GM19324 (cell line): ENCODE results near the gene ST7.

ENCODE experiments used
- ATAC-seq: cut with Tn5 transposase; IDR thresholded peaks from one replicate; pipeline ENCODE4 v1.9.1; 2021; ENCODE audit warnings: mild to moderate bottlenecking, moderate library complexity; ENCODE audit not compliant: unreplicated experiment, low FRiP score

Gene ST7

GRCh38 chr7:117176206-117176605 is 222.9 kb downstream of the ST7 start:
- ATAC-seq, result no peak

GRCh38 chr7:117178600-117178999 is 225.3 kb downstream of the ST7 start:
- ATAC-seq, result no peak

DNA sequence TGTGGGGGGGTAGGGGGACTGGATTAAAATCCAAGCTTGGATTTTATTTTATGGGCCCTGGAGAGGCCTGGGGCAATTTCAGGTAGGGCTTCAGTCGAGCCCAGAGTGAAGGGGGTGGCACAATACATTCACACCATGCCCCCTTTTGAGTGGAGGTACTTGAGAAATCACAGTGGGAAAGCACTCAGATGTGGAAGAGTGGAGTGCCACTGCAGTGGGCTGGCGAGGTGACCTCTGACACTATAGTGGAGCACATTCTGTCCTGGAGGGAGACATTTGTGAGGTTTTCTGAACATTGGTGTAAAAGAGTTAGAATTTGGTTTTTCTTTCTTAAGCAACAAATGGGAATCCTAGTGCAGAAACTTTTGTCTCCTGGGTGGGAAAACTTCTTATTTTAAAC is 226.4 kb downstream of the ST7 start:
- ATAC-seq, result no peak

DNA sequence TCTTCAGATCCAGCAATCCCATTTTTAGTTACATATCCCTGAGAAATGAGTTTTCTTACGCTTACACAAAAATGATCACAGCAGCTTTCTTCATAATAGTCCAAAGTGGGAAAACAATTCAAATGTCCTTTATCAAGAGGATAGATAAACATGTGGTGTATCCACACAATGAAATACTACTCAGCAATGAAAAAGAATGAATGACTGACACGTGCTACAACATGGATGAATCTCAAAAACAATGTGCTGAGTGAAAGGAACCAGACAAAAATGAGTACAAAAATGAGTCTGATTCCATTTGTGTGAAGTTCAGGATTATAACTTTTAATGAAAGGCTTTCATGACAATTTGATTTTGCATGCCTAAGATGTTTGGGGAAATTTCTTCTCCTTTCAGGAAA is 230.4 kb downstream of the ST7 start:
- no peak for ATAC-seq

- ATAC-seq, result no peak
Measured at GRCh38 chr7:117184367-117184766, 231.1 kb downstream of the ST7 start.

GRCh38 chr7:117185124-117185523 is 231.8 kb downstream of the ST7 start:
- no peak for ATAC-seq

DNA sequence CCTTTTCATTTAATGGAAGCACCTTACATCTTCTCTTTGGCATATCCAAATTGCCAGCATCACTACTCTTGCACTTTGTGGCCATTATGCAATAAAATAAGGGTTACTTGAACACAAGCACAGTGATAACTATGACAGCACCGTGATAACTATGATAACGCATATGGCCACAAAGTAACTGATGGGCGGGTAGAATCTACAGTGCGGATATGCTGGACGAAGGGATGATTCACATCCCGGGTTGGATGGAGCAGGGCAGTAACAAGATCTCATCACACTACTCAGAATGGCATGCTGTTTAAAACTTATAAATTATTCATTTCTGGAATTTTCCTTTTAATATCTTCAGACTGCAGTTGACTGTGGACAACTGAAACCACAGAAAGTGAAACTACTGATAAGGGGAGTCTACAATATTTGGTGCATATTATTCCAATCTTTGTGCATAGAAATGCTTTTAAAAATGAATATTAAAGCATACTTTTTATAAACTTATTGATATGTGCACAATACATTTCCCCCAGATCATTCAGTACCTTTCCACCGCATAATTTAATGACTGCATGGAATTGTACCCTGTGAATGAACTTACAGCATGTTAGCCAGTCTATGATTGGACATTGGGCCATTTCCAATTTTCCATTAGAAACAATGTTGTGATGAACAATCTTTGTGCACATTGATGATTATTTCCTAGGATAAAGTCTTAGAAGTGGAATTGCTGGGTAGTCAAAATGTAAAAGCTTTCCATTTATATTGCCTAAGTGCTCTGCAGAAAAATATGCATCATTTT is 233.1 kb downstream of the ST7 start:
- no peak for ATAC-seq

GRCh38 chr7:117188376-117188775 is 235.1 kb downstream of the ST7 start:
- ATAC-seq, result no peak

GRCh38 chr7:117188949-117189592 is 235.8 kb downstream of the ST7 start:
- ATAC-seq, result no peak

- ATAC-seq, result no peak
Measured at GRCh38 chr7:117190104-117190503, 236.8 kb downstream of the ST7 start.

DNA sequence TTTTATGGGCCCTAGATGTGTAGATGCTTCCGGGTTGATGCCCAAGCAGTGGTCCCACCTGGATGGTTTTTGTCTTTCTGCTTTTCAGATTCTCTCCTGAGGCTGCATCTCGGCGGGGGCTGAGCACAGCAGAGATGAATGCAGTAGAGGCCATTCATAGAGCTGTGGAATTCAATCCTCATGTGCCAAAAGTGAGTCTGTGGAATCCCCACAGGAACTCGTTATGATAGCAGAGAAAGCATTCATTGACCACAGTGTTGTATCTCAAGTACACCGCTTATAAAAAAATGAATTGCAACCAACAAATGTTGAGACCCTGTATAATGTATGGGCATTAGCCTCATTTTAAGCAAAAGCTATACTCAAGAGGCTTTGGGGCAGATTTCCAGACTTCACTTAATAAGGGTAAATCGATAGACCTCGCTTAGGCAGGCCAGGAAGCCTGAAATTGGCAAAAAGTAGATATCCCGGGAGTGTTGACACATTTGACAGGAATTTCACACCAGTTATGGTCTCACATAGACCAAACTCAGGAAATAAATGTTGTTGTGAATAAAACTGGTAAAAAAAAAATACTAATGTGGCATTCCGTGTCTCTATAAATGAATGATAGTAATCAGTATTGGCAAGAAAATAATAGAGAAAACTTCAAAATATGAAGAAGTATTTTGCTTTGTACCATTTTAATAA is 237.6 kb downstream of the ST7 start:
- no peak for ATAC-seq

DNA sequence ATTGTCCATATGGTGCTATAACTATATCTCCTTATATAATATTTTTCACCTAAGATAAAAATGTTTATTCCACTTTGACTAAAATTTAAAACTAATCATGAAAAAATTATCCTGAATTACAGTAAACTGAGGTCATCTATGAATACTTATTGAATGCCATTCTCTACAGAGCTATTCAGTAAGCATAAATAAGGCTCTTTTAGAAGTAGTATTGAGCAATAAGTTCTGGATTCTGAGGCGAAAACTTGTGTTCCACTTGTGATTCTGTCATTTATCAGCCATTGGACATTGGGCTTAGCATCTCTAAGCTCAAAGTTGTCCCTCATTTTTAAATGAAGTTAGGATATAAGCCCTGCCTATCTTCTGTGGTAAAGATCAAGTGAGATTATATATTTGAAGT is 238.8 kb downstream of the ST7 start:
- ATAC-seq, result no peak

- ATAC-seq, result no peak
Measured at GRCh38 chr7:117193564-117193963, 240.3 kb downstream of the ST7 start.

- no peak for ATAC-seq
Measured at GRCh38 chr7:117194445-117194844, 241.1 kb downstream of the ST7 start.

DNA sequence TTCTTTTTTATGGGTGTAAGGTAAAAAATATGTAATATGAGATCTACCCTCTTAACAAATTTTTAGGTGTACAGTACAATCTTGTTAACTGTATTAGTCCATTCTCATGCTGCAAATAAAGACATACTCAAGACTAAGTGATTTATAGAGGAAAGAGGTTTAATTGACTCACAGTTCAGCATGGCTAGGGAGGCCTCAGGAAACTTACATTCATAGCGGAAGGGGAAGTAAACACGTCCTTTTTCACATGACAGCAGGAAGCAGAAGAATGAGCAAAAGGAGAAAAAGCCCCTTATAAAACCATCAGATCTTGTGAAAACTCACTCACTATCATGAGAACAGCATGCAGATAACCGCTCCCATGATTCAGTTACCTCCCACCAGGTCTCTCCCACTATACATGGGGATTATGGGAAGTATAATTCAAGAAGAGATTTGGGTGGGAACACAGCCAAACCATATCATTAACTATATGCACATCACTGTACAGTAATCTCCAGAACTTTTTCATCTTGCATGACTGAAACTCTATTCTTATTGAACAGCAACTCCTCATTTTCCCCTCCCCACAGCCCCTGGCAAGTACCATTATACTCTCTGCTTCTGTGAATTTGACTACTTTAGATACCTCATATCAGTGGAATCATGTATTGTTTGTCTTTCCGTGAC is 242.2 kb downstream of the ST7 start:
- ATAC-seq, result no peak

GRCh38 chr7:117200132-117200531 is 246.8 kb downstream of the ST7 start:
- no peak for ATAC-seq

DNA sequence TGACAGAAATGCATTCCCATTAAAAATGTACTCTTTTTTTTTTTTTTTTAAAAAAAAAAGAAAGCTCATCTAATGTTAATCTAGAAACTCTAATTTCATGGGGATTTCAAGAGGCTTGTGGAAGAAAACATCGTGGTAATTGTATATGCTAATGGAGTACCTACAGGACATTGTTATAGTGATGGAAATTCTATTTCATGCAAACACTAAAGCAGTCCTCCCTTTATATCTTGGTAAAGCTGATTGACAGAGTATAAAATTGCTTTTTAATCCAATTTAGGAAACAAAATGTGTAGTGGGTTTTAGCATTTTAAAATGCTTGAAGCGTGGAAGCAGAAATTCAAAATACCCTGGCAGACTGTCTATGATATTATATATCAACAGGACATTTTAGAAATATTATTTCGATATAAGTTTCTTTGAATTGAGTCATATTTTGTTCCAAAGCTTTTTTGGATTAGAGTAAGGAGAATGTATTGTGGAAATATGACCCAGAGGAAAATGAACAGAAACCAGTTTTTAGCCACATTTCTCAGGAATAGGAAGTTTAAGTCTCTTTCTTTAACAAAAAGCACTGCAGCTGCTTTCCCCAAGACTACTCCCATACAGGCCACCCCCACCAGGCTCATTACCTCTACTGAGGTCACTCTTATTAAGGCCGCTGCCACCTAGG is 247.6 kb downstream of the ST7 start:
- ATAC-seq, result no peak

DNA sequence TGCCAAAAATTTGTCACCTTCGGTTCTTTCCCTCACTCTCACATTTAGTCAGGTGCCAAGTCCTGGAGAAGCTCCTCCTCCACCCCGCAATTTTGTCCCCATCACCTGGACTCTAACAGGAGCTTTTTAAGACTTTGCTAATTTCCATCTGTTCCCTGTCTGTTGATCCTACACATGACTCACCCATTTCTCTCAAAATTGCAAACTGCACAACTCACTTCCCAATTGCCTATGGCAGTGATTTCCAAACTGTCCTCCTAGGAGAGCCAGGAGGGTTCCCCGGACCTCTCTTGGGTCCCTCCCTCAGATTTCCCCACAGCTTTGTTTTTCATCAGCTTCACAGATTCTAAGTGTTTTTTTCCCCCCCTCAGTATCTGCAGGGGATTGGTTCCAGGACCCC is 249.2 kb downstream of the ST7 start:
- no peak for ATAC-seq

DNA sequence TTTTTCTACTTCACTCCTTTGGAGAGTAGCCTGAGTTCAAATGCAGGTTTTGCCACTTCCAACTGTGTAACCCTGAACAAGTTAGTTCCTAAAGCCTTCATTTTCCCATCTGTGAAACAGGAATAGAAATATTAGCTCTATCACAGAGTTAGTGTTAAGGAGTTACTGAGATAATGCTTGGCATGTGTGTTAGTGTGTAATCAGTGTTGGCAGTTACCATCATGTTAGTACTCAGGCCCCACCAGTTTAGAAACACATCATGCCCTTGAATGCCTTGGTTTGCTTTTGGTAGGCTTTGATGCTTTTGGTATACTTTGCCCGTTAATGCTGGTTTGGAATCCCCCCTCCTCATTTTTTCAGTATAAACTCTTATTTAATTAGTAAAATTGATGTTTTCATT is 249.9 kb downstream of the ST7 start:
- no peak for ATAC-seq

DNA sequence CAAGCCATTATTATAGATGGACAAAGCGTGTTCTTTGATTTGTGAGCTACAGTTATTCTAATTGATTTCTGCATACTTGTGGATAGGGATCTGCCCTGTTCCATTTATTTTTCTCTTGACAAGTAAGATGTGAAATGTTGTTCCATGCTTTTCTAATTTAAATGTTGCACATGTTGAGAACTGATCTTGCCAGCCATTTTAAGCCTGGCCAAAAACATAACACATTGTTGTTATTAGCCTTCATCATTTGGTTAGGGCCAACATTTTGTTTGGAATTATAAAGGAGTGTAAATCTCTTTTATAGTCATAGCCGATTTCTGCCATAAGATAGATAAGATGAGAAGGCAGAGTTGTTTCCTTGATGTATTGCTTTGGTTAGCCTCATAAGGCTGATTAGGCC is 252.6 kb downstream of the ST7 start:
- ATAC-seq, result no peak

DNA sequence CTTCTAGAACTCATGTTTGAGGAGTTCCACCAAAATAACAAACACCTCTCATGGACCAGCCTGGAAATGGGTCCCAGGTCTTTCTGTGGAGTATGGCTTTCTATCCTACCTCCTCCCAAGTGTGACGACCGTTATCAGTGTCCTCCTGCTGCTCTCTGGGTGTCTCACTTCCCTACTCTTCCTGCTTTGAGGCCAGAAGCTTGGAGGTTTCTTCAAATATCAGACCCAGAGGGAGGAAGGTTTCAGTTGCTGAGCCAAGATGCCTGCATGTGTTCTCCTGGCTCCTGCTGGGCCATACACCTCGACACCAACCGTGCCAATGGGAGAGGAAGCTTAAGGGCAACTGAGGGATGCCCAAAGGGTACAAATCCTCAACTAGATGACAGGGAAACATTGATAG is 255.0 kb downstream of the ST7 start:
- ATAC-seq, result no peak
